ENCODE results near the gene VSIG1. TPM values are rescaled to one million over a fixed set of nuclear protein-coding genes. Genes with fewer than 3 reads are reported as not detected.

The VSIG1 gene
- total and polyA plus RNA-seq, 2 of the 4 experiments (the other 2 are of a cell fraction): not detected

- Histone ChIP-seq H3K14ac (replicated peaks; ENCODE audit: low read depth, low read length) (no peak overlapping the region), H2AK5ac (ENCODE audit: low read depth, low read length) (no peak overlapping the region), H4K5ac (ENCODE audit: low read depth, low read length) (no peak overlapping the region), H3K9me1 (ENCODE audit: insufficient read depth, low read length) (no peaks in the 10 kb centered on the region), H3K79me1 (ENCODE audit: low read depth in 1 of 2, low read length in 2 of 2) (no peaks in the 10 kb centered on the region), H4K91ac (ENCODE audit: insufficient read depth, low read depth, low read length) (no peak overlapping the region), H3K27me3 (ENCODE audit: control insufficient read depth, insufficient read depth, low read length) (peaks cover 9% of the 10 kb centered on the region; the same call in 1 of the 2 replicates), H2BK5ac (ENCODE audit: low read depth, low read length, poor library complexity, severe bottlenecking) (no peak overlapping the region), H3K18ac (ENCODE audit: low read depth, low read length) (no peak overlapping the region), H3K36me3 (ENCODE audit: control insufficient read depth, insufficient read depth, low read length) (peaks cover 1% of the 10 kb centered on the region; the same call in 1 of the 2 replicates), H3K56ac (ENCODE audit: extremely low read depth, insufficient read depth, low read length) (no peak overlapping the region), H3K4me2 (ENCODE audit: low read depth, low read length) (no peak overlapping the region), H2BK20ac (ENCODE audit: low read depth, low read length) (no peak overlapping the region), H3K9ac (ENCODE audit: low read depth, low read length) (no peak overlapping the region), H2BK120ac (ENCODE audit: low read depth, low read length) (no peak overlapping the region), H3K4me1 (ENCODE audit: control insufficient read depth, insufficient read depth, low read length) (no peaks in the 10 kb centered on the region), H3K4ac (ENCODE audit: low read depth, low read length) (no peak overlapping the region), H4K20me1 (ENCODE audit: insufficient read depth, low read length) (no peaks in the 10 kb centered on the region; the same call in 1 of the 2 replicates), H3K27ac (ENCODE audit: insufficient read depth, low read length) (no peak overlapping the region), H2BK15ac (ENCODE audit: low read depth, low read length) (no peak overlapping the region), H4K8ac (ENCODE audit: low read depth in 2 of 2, low read length in 2 of 2) (no peak overlapping the region), H3K9me3 (ENCODE audit: control insufficient read depth, insufficient read depth, low read length) (no peaks in the 10 kb centered on the region), H3K23ac (ENCODE audit: low read depth, low read length) (no peak overlapping the region), H2AFZ (replicated peaks; ENCODE audit: low read length, poor library complexity) (no peak overlapping the region), H3K4me3 (ENCODE audit: insufficient read depth, low read depth, low read length) (no peak overlapping the region), H2AK9ac (replicated peaks; ENCODE audit: low read depth, low read length, poor library complexity) (no peak overlapping the region)
- no peak for TF ChIP-seq MAFK (IDR thresholded peaks at IDR 0.05; ENCODE audit: low read depth, low read length)
- no peak for TF ChIP-seq MAZ (IDR thresholded peaks at IDR 0.05; ENCODE audit: borderline replicate concordance, low read depth, low read length)
- no peak for TF ChIP-seq RCOR1 (IDR thresholded peaks at IDR 0.05; ENCODE audit: insufficient replicate concordance, low read length)
- no peak for TF ChIP-seq NFE2L2 (IDR thresholded peaks at IDR 0.05; ENCODE audit: low read depth, low read length)
- no peak for TF ChIP-seq CEBPB (IDR thresholded peaks at IDR 0.05; ENCODE audit: low read depth, low read length)
- TF ChIP-seq ELK1 (IDR thresholded peaks at IDR 0.05; ENCODE audit: borderline replicate concordance, low read depth, low read length): no peak
- TF ChIP-seq RAD21 (IDR thresholded peaks at IDR 0.05; ENCODE audit: low read length): no peak
- TF ChIP-seq BHLHE40 (IDR thresholded peaks at IDR 0.05; ENCODE audit: low read depth, low read length): no peak
- no peak for TF ChIP-seq CTCF (conservative IDR thresholded peaks at IDR 0.05; ENCODE audit: low read depth, low read length)
- TF ChIP-seq FOS (IDR thresholded peaks at IDR 0.05; ENCODE audit: low read depth, low read length): no peak
- TF ChIP-seq MXI1 (IDR thresholded peaks at IDR 0.05; ENCODE audit: borderline replicate concordance, low read depth, low read length): no peak
- no peak for TF ChIP-seq RFX5 (IDR thresholded peaks at IDR 0.05; ENCODE audit: low read depth, low read length)
- TF ChIP-seq CHD1 (IDR thresholded peaks at IDR 0.05; ENCODE audit: low read depth, low read length): no peak
- no peak for TF ChIP-seq USF2 (IDR thresholded peaks at IDR 0.05; ENCODE audit: low read depth, low read length)
- TF ChIP-seq POLR2A (IDR thresholded peaks at IDR 0.05; ENCODE audit: low read depth, low read length): no peak
- TF ChIP-seq SMC3 (IDR thresholded peaks at IDR 0.05; ENCODE audit: low read depth, low read length): no peak
- dilution Hi-C loops (cut with HindIII; ENCODE audit: low sequenced_read_pairs, unreplicated experiment) (no loop called here), intact Hi-C loops (cut with micrococcal nuclease) (no loop called here), in situ Hi-C loops (cut with MboI; ENCODE audit: low sequenced_read_pairs) (no loop called here)
- CTCF ChIA-PET: no interaction called here
- ATAC-seq (ENCODE audit: low read depth) (no peak), DNase-seq (no peak)
- no CpG with 5 or more reads among the region's 2 CpGs for WGBS, 2 experiments (ENCODE audit: extremely low coverage in 2 of 2, insufficient read length in 1 of 2)
- POLR2A ChIA-PET (ENCODE audit: unreplicated experiment): no interaction called here
- no TSS peak for BruUV-seq (replicated peaks)
Observed at GRCh38 chrX:108081110-108081509, 36.2 kb downstream of the VSIG1 start.

Measured in IMR-90 (cell line).